GM12801 (cell line): ENCODE results near the gene SAMD3.

Source experiments
- CTCF ChIP-seq: IDR thresholded peaks from one replicate; pipeline ENCODE4 v1.5.1; 2011; ENCODE audit warnings: control low read depth; ENCODE audit not compliant: insufficient read length; ENCODE audit errors: extremely low read depth

SAMD3 gene

GRCh38 chr6:130202782-130203181 is 20.0 kb downstream of the SAMD3 start:
- TF ChIP-seq CTCF = no peak

GRCh38 chr6:130200020-130200419 is 22.7 kb downstream of the SAMD3 start:
- TF ChIP-seq CTCF = no peak

- no peak for TF ChIP-seq CTCF
Measured at GRCh38 chr6:130198483-130199035, 24.2 kb downstream of the SAMD3 start.

GRCh38 chr6:130190701-130191690 is 31.8 kb downstream of the SAMD3 start:
- TF ChIP-seq CTCF = no peak

GRCh38 chr6:130189531-130190397 is 33.0 kb downstream of the SAMD3 start:
- no peak for TF ChIP-seq CTCF

GRCh38 chr6:130188207-130188899 is 34.4 kb downstream of the SAMD3 start:
- TF ChIP-seq CTCF = no peak
